Tibial nerve (tissue), 4 donors: Measurements from ENCODE around the gene G6PD.

ENCODE experiments used
- CTCF ChIP-seq, 5 experiments: fragments of 200-600 bp in 3 of 5; fragments of 450-650 bp in 2 of 5; sonication (generic) in 3 of 5; IDR thresholded peaks; one replicate each; pipeline ENCODE4 v1.5.1; 2016 to 2019; ENCODE audit warnings: antibody characterized with exemption in 5 of 5, mild to moderate bottlenecking in 3 of 5, moderate library complexity in 2 of 5
- EP300 ChIP-seq, 2 donors: sonication (generic); formaldehyde crosslinking; IDR thresholded peaks; one replicate each; pipeline ENCODE4 v1.6.1; 2017; ENCODE audit warnings: antibody characterized with exemption in 2 of 2, mild to moderate bottlenecking in 1 of 2

GRCh38 chrX:154595559-154596249, 49.1 kb upstream of the G6PD start:
- TF ChIP-seq EP300 (IDR thresholded peaks at IDR 0.05) (no peak), CTCF (IDR thresholded peaks at IDR 0.05) (no peak)
